HG03025 (cell line): Measurements from ENCODE around the gene GPR62.
A peak's percentile ranks its signal among the peaks of the same experiment; 100 is the strongest.

ENCODE experiments used
- ATAC-seq: cut with Tn5 transposase; IDR thresholded peaks from one replicate; pipeline ENCODE4 v1.9.1; 2021; ENCODE audit warnings: mild to moderate bottlenecking, moderate library complexity; ENCODE audit not compliant: unreplicated experiment, low FRiP score

Gene GPR62

GRCh38 chr3:51937611-51938450, 17.4 kb upstream of the GPR62 start:
- no peak for ATAC-seq

- ATAC-seq, result no peak
These were observed 16.3 kb upstream of the GPR62 start for GRCh38 chr3:51938780-51939425.

- no peak for ATAC-seq
These were observed 14.3 kb upstream of the GPR62 start for GRCh38 chr3:51940648-51941462.

- no peak for ATAC-seq
These were observed 13.8 kb upstream of the GPR62 start for GRCh38 chr3:51941463-51941797.

- peak; percentile 84 for ATAC-seq
These were observed 13.2 kb upstream of the GPR62 start, which contains the start of the genes PARP3 and RRP9 for GRCh38 chr3:51941798-51942602. Gene PARP3 (plus strand): TSS chr3:51942363. CDS start chr3:51943356, 993 bp downstream. Gene RRP9 (minus strand): TSS chr3:51941904. CDS start chr3:51941867, 37 bp downstream.

- ATAC-seq, result no peak
These were observed 12.4 kb upstream of the GPR62 start for GRCh38 chr3:51942603-51943450.

- no peak for ATAC-seq
These were observed 11.5 kb upstream of the GPR62 start for GRCh38 chr3:51943451-51944391.

GRCh38 chr3:51944451-51945021, 10.6 kb upstream of the GPR62 start:
- ATAC-seq, result no peak

GRCh38 chr3:51945031-51945840, 9.9 kb upstream of the GPR62 start:
- ATAC-seq, result no peak

GRCh38 chr3:51945926-51946705, 9.1 kb upstream of the GPR62 start:
- ATAC-seq, result no peak

- ATAC-seq, result no peak
These were observed 8.4 kb upstream of the GPR62 start for GRCh38 chr3:51946796-51947195.

GRCh38 chr3:51947215-51947900, 7.8 kb upstream of the GPR62 start:
- ATAC-seq, result no peak

- no peak for ATAC-seq
These were observed 7.1 kb upstream of the GPR62 start for GRCh38 chr3:51948016-51948580.

- no peak for ATAC-seq
These were observed 6.1 kb upstream of the GPR62 start for GRCh38 chr3:51949121-51949520.

- ATAC-seq, result no peak
These were observed 4.3 kb upstream of the GPR62 start for GRCh38 chr3:51950899-51951298.
